GM12873 (cell line): Measurements from ENCODE around the gene CCDC63.

Experiments
- CTCF ChIP-seq: IDR thresholded peaks from 2 replicates; pipeline ENCODE4 v1.5.1; 2012; ENCODE audit warnings: low read depth, mild to moderate bottlenecking, moderate library complexity, low read length, control low read depth; ENCODE audit not compliant: insufficient read depth; ENCODE audit errors: missing control alignments

Gene CCDC63

GRCh38 chr12:110896559-110896958 is 49.8 kb downstream of the CCDC63 start:
- TF ChIP-seq CTCF, result no peak

GRCh38 chr12:110901401-110901800 is 54.6 kb downstream of the CCDC63 start:
- TF ChIP-seq CTCF, result no peak

GRCh38 chr12:110903511-110903910 is 56.7 kb downstream of the CCDC63 start:
- no peak for TF ChIP-seq CTCF

- peak; percentile 51 for TF ChIP-seq CTCF
Observed at GRCh38 chr12:110906083-110906482, 59.3 kb downstream of the CCDC63 start.

- no peak for TF ChIP-seq CTCF
Observed at GRCh38 chr12:110906516-110906915, 59.7 kb downstream of the CCDC63 start.

- TF ChIP-seq CTCF, result no peak
Observed at GRCh38 chr12:110906985-110907384, 60.2 kb downstream of the CCDC63 start.

GRCh38 chr12:110907583-110907982 is 60.8 kb downstream of the CCDC63 start:
- no peak for TF ChIP-seq CTCF
